ENCODE measurements around the gene ASB2. TPM values are rescaled to one million over a fixed set of nuclear protein-coding genes. Genes with fewer than 3 reads are reported as not detected.

Gene ASB2
- total RNA-seq, 2 donors from 2014 or later, result 1.3 to 13.4 TPM

- TF ChIP-seq CTCF (IDR thresholded peaks at IDR 0.05), result no peak
- no peak overlapping the region for H3K4me3 ChIP-seq
- no peaks in the 10 kb centered on the region for H3K4me1 ChIP-seq
- no peak overlapping the region for H3K9ac ChIP-seq (ENCODE audit: low read depth in 2 of 2, low read length in 2 of 2)
- no peaks in the 10 kb centered on the region for H3K27me3 ChIP-seq
- H3K27ac ChIP-seq, result no peak overlapping the region
- no peaks in the 10 kb centered on the region for H3K36me3 ChIP-seq
- intact Hi-C loops (cut with DNase I), result no loop called here
- DNase-seq, result no peak
- H3K9me3 ChIP-seq, result no peaks in the 10 kb centered on the region
Measured at GRCh38 chr14:93902619-93903307, 73.6 kb downstream of the ASB2 start.

- Histone ChIP-seq H3K9ac (ENCODE audit: low read depth in 2 of 2, low read length in 2 of 2) (no peak overlapping the region), H3K27me3 (no peaks in the 10 kb centered on the region), H3K9me3 (no peaks in the 10 kb centered on the region), H3K4me3 (no peak overlapping the region), H3K4me1 (no peaks in the 10 kb centered on the region), H3K27ac (no peak overlapping the region), H3K36me3 (no peaks in the 10 kb centered on the region)
- DNase-seq, result no peak
- no peak for TF ChIP-seq CTCF (IDR thresholded peaks at IDR 0.05)
- intact Hi-C loops (cut with DNase I), result no loop called here
Measured at GRCh38 chr14:93901813-93902212, 74.6 kb downstream of the ASB2 start.

- intact Hi-C loops (cut with DNase I), result no loop called here
- no peak for DNase-seq
- no peaks in the 10 kb centered on the region for H3K4me1 ChIP-seq
- H3K4me3 ChIP-seq, result no peak overlapping the region
- no peaks in the 10 kb centered on the region for H3K27me3 ChIP-seq
- H3K9ac ChIP-seq (ENCODE audit: low read depth in 2 of 2, low read length in 2 of 2), result no peak overlapping the region
- no peaks in the 10 kb centered on the region for H3K36me3 ChIP-seq
- no peaks in the 10 kb centered on the region for H3K9me3 ChIP-seq
- H3K27ac ChIP-seq, result no peak overlapping the region
- TF ChIP-seq CTCF (IDR thresholded peaks at IDR 0.05), result no peak
Measured at GRCh38 chr14:93898731-93899130, 77.6 kb downstream of the ASB2 start.

GRCh38 chr14:93898081-93898611 is 78.2 kb downstream of the ASB2 start:
- Histone ChIP-seq H3K27me3 (no peaks in the 10 kb centered on the region), H3K27ac (no peak overlapping the region), H3K9ac (ENCODE audit: low read depth in 2 of 2, low read length in 2 of 2) (no peak overlapping the region), H3K36me3 (no peaks in the 10 kb centered on the region), H3K4me1 (no peaks in the 10 kb centered on the region), H3K9me3 (no peaks in the 10 kb centered on the region), H3K4me3 (no peak overlapping the region)
- no peak for DNase-seq
- TF ChIP-seq CTCF (IDR thresholded peaks at IDR 0.05), result no peak
- intact Hi-C loops (cut with DNase I), result no loop called here

GRCh38 chr14:93897476-93897845 is 78.9 kb downstream of the ASB2 start:
- TF ChIP-seq CTCF (IDR thresholded peaks at IDR 0.05), result no peak
- H3K9me3 ChIP-seq, result no peaks in the 10 kb centered on the region
- H3K4me3 ChIP-seq, result no peak overlapping the region
- intact Hi-C loops (cut with DNase I), result no loop called here
- H3K4me1 ChIP-seq, result no peaks in the 10 kb centered on the region
- H3K36me3 ChIP-seq, result no peaks in the 10 kb centered on the region
- no peaks in the 10 kb centered on the region for H3K27me3 ChIP-seq
- no peak overlapping the region for H3K9ac ChIP-seq (ENCODE audit: low read depth in 2 of 2, low read length in 2 of 2)
- H3K27ac ChIP-seq, result no peak overlapping the region
- no peak for DNase-seq
